HEK293T (cell line): Measurements from ENCODE around the gene DAPK1.

Source experiments
- BHLHE40 ChIP-seq: fragments of 450-650 bp; IDR thresholded peaks from 2 replicates; pipeline ENCODE4 v1.6.1; 2016; ENCODE audit warnings: mild to moderate bottlenecking, moderate library complexity, borderline replicate concordance
- ELF4 ChIP-seq: fragments of 450-650 bp; IDR thresholded peaks from 2 replicates; pipeline ENCODE4 v1.6.1; 2017; ENCODE audit warnings: antibody characterized with exemption
- FOXA1 ChIP-seq: fragments of 450-650 bp; IDR thresholded peaks from 2 replicates; pipeline ENCODE4 v1.6.1; 2016; ENCODE audit warnings: mild to moderate bottlenecking
- FOXK2 ChIP-seq: fragments of 450-650 bp; IDR thresholded peaks from 2 replicates; pipeline ENCODE4 v1.6.1; 2016; ENCODE audit warnings: mild to moderate bottlenecking
- FOXM1 ChIP-seq: fragments of 450-650 bp; IDR thresholded peaks from 2 replicates; pipeline ENCODE4 v1.6.1; 2017; ENCODE audit warnings: mild to moderate bottlenecking, borderline replicate concordance
- HDGF ChIP-seq: fragments of 450-650 bp; IDR thresholded peaks from 2 replicates; pipeline ENCODE4 v1.6.1; 2017; ENCODE audit warnings: antibody characterized with exemption, borderline replicate concordance
- NFRKB ChIP-seq: fragments of 450-650 bp; IDR thresholded peaks from 2 replicates; pipeline ENCODE4 v1.6.1; 2016; ENCODE audit warnings: mild to moderate bottlenecking, moderate library complexity
- SP1 ChIP-seq: fragments of 450-650 bp; IDR thresholded peaks from 2 replicates; pipeline ENCODE4 v1.6.1; 2017
- SUZ12 ChIP-seq: fragments of 450-650 bp; IDR thresholded peaks from 2 replicates; pipeline ENCODE4 v1.6.1; 2016; ENCODE audit warnings: mild to moderate bottlenecking
- TARDBP ChIP-seq: fragments of 450-650 bp; IDR thresholded peaks from 2 replicates; pipeline ENCODE4 v1.6.1; 2016
- ZNF384 ChIP-seq: fragments of 450-650 bp; IDR thresholded peaks from 2 replicates; pipeline ENCODE4 v1.6.1; 2016
- TF ChIP-seq, protein P1 (sequence below): fragments of 450-650 bp; IDR thresholded peaks from 2 replicates; pipeline ENCODE4 v1.6.1; 2016

DNA sequence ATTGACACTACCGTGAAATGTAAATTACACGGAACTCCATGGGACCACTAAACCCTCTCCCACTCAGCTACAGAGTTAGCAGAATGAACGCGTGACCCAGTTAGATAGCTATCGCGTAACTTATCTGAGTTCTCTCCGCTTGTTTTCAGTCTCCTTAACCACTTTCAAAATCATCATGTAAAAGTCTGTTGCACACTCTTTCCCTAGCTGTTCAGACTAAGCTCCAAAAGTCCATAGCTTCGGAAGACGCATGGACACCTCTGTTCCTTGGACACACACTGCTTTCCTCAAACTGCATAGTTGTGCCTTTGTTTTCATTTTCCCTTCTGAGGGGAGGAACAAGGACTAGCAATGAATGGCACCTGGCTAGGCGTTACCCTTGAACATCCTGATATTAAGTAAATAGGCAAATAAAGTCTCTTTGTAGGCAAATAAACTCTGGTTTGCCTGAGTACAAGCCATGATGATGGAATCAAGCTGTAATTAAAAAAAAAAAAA, 83.3 kb downstream of the DAPK1 start:
- TF ChIP-seq FOXM1 (no peak), NFRKB (no peak), ZNF384 (no peak), FOXK2 (no peak), SP1 (no peak), TARDBP (no peak), FOXA1 (no peak), SUZ12 (no peak), HDGF (no peak), ELF4 (no peak), BHLHE40 (no peak)
- TF ChIP-seq, protein P1, sequence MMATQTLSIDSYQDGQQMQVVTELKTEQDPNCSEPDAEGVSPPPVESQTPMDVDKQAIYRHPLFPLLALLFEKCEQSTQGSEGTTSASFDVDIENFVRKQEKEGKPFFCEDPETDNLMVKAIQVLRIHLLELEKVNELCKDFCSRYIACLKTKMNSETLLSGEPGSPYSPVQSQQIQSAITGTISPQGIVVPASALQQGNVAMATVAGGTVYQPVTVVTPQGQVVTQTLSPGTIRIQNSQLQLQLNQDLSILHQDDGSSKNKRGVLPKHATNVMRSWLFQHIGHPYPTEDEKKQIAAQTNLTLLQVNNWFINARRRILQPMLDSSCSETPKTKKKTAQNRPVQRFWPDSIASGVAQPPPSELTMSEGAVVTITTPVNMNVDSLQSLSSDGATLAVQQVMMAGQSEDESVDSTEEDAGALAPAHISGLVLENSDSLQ, result no peak
